K562 (cell line): Measurements from ENCODE around the gene IFNK. TPM values are rescaled to one million over a fixed set of nuclear protein-coding genes. Genes with fewer than 3 reads are reported as not detected.

Experiments
- ATAC-seq: fragments of 200-7000 bp; cut with Tn5 transposase; 3 replicates; pipeline ENCODE4 v1.9.1; 2020; ENCODE audit warnings: moderate library complexity
- BruUV-seq: library from RNA; stranded (reverse); fragments of 400-500 nt; replicated peaks from 2 replicates; lab custom pipeline; 2021; lab: Mats Ljungman, UMichigan
- CTCF ChIA-PET: fragments of 300-600 bp; formaldehyde crosslinking; extraction: SDS; loops from one replicate; lab custom pipeline; 2021; ENCODE audit warnings: low intra/inter-chr PET ratio; lab: Yijun Ruan, JAX
- POLR2A ChIA-PET: fragments of 300-600, 350-650 bp; sonication (Branson Sonifier 250); formaldehyde crosslinking; extraction: SDS; loops from one replicate; lab custom pipeline; 2021; ENCODE audit warnings: antibody characterized with exemption, inconsistent platforms; lab: Yijun Ruan, JAX
- DNase-seq, 4 experiments: peaks; one replicate each; pipeline versions ENCODE4 v3.0.0 to v3.0.0-alpha.2; 2011 to 2018; ENCODE audit warnings: low spot score in 3 of 4, mixed read lengths in 3 of 4; ENCODE audit errors: extremely low read depth in 1 of 4
- FAIRE-seq: peaks from 2 replicates; lab custom pipeline; 2011; peaks lifted over from hg19 to GRCh38; lab: Jason Lieb, UNC
- H2AFZ ChIP-seq: 2 replicates; pipeline ENCODE4 v1.6.0; 2011; ENCODE audit warnings: low read depth, low read length, control low read depth, inconsistent platforms
- H3K27ac ChIP-seq: fragments of 200-600 bp; 3 replicates; pipeline ENCODE4 v1.8.0; 2011; ENCODE audit warnings: low read depth, mild to moderate bottlenecking, control low read depth, inconsistent platforms, low read length, moderate library complexity, mixed read lengths; ENCODE audit errors: extremely low read depth
- H3K27me3 ChIP-seq, 2 experiments: fragments of 300-600 bp in 1 of 2; 2 replicates in 1 of 2; 3 replicates in 1 of 2; pipeline versions ENCODE4 v1.6.0 to v1.8.0; 2011; ENCODE audit warnings: inconsistent platforms in 2 of 2, low read length in 2 of 2, mild to moderate bottlenecking in 1 of 2, mixed read lengths in 1 of 2, moderate library complexity in 1 of 2; ENCODE audit not compliant: control insufficient read depth in 2 of 2, insufficient read depth in 2 of 2
- H3K36me3 ChIP-seq: fragments of 300-600 bp; 3 replicates; pipeline ENCODE4 v1.8.0; 2011; ENCODE audit warnings: mild to moderate bottlenecking, low read length, inconsistent platforms; ENCODE audit not compliant: control insufficient read depth, insufficient read depth
- H3K4me1 ChIP-seq, 2 experiments: fragments of 200-600 bp in 1 of 2; replicated peaks in 1 of 2; 2 replicates in 1 of 2; 3 replicates in 1 of 2; pipeline versions ENCODE4 v1.5.1 to v1.8.0; 2011; ENCODE audit warnings: inconsistent platforms in 2 of 2, low read length in 2 of 2, mild to moderate bottlenecking in 1 of 2, mixed read lengths in 1 of 2, moderate library complexity in 1 of 2; ENCODE audit not compliant: control insufficient read depth in 2 of 2, insufficient read depth in 2 of 2
- H3K4me2 ChIP-seq: 2 replicates; pipeline ENCODE4 v1.6.1; 2011; ENCODE audit warnings: low read length, control low read depth, inconsistent platforms, mixed read lengths; ENCODE audit not compliant: insufficient read depth
- H3K4me3 ChIP-seq: fragments of 200-600 bp; sonication (generic), shearing (Covaris generic); 2 replicates; pipeline ENCODE4 v1.5.1; 2016; ENCODE audit warnings: control low read depth, inconsistent platforms
- H3K79me2 ChIP-seq: fragments of 200-600 bp; 3 replicates; pipeline ENCODE4 v1.8.0; 2011; ENCODE audit warnings: low read length, inconsistent platforms; ENCODE audit not compliant: control insufficient read depth, insufficient read depth
- H3K9ac ChIP-seq, 2 experiments: 2 replicates each; pipeline versions ENCODE4 v1.6.0 to v1.6.1; 2011; ENCODE audit warnings: low read depth in 2 of 2, low read length in 2 of 2, control low read depth in 1 of 2, inconsistent platforms in 1 of 2, mild to moderate bottlenecking in 1 of 2, mixed read lengths in 1 of 2; ENCODE audit not compliant: insufficient read depth in 1 of 2
- H3K9me1 ChIP-seq: one replicate; pipeline ENCODE4 v1.6.0; 2011; ENCODE audit warnings: inconsistent platforms, mild to moderate bottlenecking, low read length, moderate library complexity; ENCODE audit not compliant: control insufficient read depth, insufficient read depth
- H3K9me3 ChIP-seq: replicated peaks from 2 replicates; pipeline ENCODE4 v1.5.1; 2011; ENCODE audit warnings: low read depth, low read length, inconsistent platforms; ENCODE audit not compliant: control insufficient read depth, insufficient read depth
- H4K20me1 ChIP-seq: replicated peaks from 2 replicates; pipeline ENCODE4 v1.6.1; 2011; ENCODE audit warnings: low read length, inconsistent platforms, mixed read lengths; ENCODE audit not compliant: control insufficient read depth, insufficient read depth
- ELF1 ChIP-seq: fragments of 200-800 bp; sonication (Bioruptor generic); IDR thresholded peaks from 2 replicates; pipeline ENCODE4 v1.6.1; 2016; ENCODE audit warnings: missing genetic modification characterization, missing compliant biosample characterization
- HCFC1 ChIP-seq: IDR thresholded peaks from 2 replicates; pipeline ENCODE4 v1.6.1; 2012; ENCODE audit warnings: low read depth, low read length, improper control_type of control experiment
- JUND ChIP-seq, 2 experiments: IDR thresholded peaks; 2 replicates in 1 of 2; 3 replicates in 1 of 2; pipeline ENCODE4 v1.6.1; 2011; ENCODE audit warnings: borderline replicate concordance in 2 of 2, low read depth in 2 of 2, low read length in 2 of 2, improper control_type of control experiment in 1 of 2, missing biosample characterization in 1 of 2, missing genetic modification characterization in 1 of 2, missing genetic modification reagents in 1 of 2
- MTA3 ChIP-seq: fragments of 450-650 bp; formaldehyde crosslinking; IDR thresholded peaks from 2 replicates; pipeline ENCODE4 v1.6.1; 2017; ENCODE audit warnings: mild to moderate bottlenecking, borderline replicate concordance
- RB1 ChIP-seq: fragments of 450-650 bp; IDR thresholded peaks from 2 replicates; pipeline ENCODE4 v1.6.1; 2017; ENCODE audit warnings: low read depth, mild to moderate bottlenecking
- RBM25 ChIP-seq: fragments of 200-400 bp; formaldehyde crosslinking; IDR thresholded peaks from 2 replicates; pipeline ENCODE4 v1.6.1; 2018; ENCODE audit warnings: low read length, low read depth, moderate library complexity; ENCODE audit not compliant: severe bottlenecking
- WGBS: fragments of 100-300 bp; shearing (Covaris generic); methylation state at CpG from one replicate; pipeline ENCODE4 v1.1.6; 2016; ENCODE audit warnings: low coverage, mixed read lengths; ENCODE audit not compliant: insufficient coverage; ENCODE audit errors: missing lambda C conversion rate; 5-methylcytosine and 5-hydroxymethylcytosine counted together
- in situ Hi-C: fragments of 300-500 bp; cut with MboI; formaldehyde crosslinking; loops from 4 replicates; pipeline ENCODE4 v1.15.0; 2018; ENCODE audit warnings: inconsistent platforms, mixed read lengths
- intact Hi-C: fragments of 100-400 bp; cut with micrococcal nuclease; formaldehyde crosslinking; loops from 2 replicates; pipeline ENCODE4 v1.14.2; 2022
- polyA plus RNA-seq, 8 experiments: library from polyadenylated mRNA; depleted of rRNA in 4 of 8; stranded (reverse) in 5 of 8; unstranded in 3 of 8; fragments of >200 nt; fragmentation: Nextera tagmentation in 2 of 8; fragmentation: Illumina TruSeq in 1 of 8; extraction: Ambion mirVana in 2 of 8; extraction: Trizol in 1 of 8; gene quantifications; 2 replicates each; pipeline versions ENCODE4 v1.2.1 to v1.2.3, GENCODE V29; 2011 to 2014; ENCODE audit warnings: inconsistent platforms in 1 of 8, missing spikeins in 1 of 8
- total RNA-seq, 7 experiments: library from RNA; depleted of rRNA in 6 of 7; stranded (reverse); fragments of >200 nt in 6 of 7; fragmentation: Illumina TruSeq in 2 of 7; extraction: Trizol in 2 of 7; gene quantifications; 2 replicates each; pipeline versions ENCODE4 v1.2.1 to v1.2.3, GENCODE V29; 2011 to 2021; ENCODE audit warnings: low replicate concordance in 1 of 7
- TF ChIP-seq, protein P1 (sequence below): fragments of 250-450 bp; sonication (Bioruptor Pico); IDR thresholded peaks from 2 replicates; pipeline ENCODE4 v1.5.0; 2021; ENCODE audit warnings: mild to moderate bottlenecking, moderate library complexity
- TF ChIP-seq, protein P2 (sequence below): fragments of 450-650 bp; conservative IDR thresholded peaks from 2 replicates; pipeline ENCODE4 v1.6.1; 2016; ENCODE audit warnings: missing genetic modification characterization, low read depth, mild to moderate bottlenecking, missing compliant biosample characterization, moderate library complexity

The IFNK gene
- total and polyA plus RNA-seq, 9 of the 15 experiments (the other 6 are each of a cell fraction or from before 2014, with no cell fraction given): 0.11 TPM; not detected in 8

- TSS peak; percentile 90 for BruUV-seq
- peak overlapping the region; percentile 72 for H3K4me2 ChIP-seq
- peak overlapping the region; percentile 50 for H3K4me3 ChIP-seq
- H3K27me3 ChIP-seq: no peaks in the 10 kb centered on the region
- H3K9me3 ChIP-seq: no peaks in the 10 kb centered on the region
- no peaks in the 10 kb centered on the region; a peak in 1 of 5 replicates for H3K4me1 ChIP-seq
- H4K20me1 ChIP-seq: no peaks in the 10 kb centered on the region
- H2AFZ ChIP-seq: peak overlapping the region; percentile 88
- peak overlapping the region; percentile 65 to 71; a peak in 3 of 4 replicates for H3K9ac ChIP-seq
- DNase-seq (peak; percentile 56 to 92 (median 67)), FAIRE-seq (peak; percentile 88), ATAC-seq (peak; percentile 87)
- 2% methylated on average over 7 of the region's 35 CpGs for WGBS
- in situ Hi-C loops (no loop called here), intact Hi-C loops (no loop called here)
- ChIA-PET CTCF (no interaction called here), POLR2A (no interaction called here)
- no peaks in the 10 kb centered on the region for H3K36me3 ChIP-seq
- peak overlapping the region; percentile 79 for H3K27ac ChIP-seq
- no peaks in the 10 kb centered on the region for H3K79me2 ChIP-seq
- no peaks in the 10 kb centered on the region for H3K9me1 ChIP-seq
- TF ChIP-seq MTA3 (peak; percentile 98), HCFC1 (peak; percentile 54; the same call in 1 of the 2 replicates), RB1 (no peak), ELF1 (tag) (peak; percentile 61; the same call in 1 of the 2 replicates), JUND (IDR thresholded peaks at IDR 0.05; ENCODE audit: borderline replicate concordance, low read depth, low read length) (peak; percentile 67), JUND (tag; IDR thresholded peaks at IDR 0.05; ENCODE audit: borderline replicate concordance, low read depth, low read length) (peak; percentile 24; the same call in 1 of the 3 replicates), RBM25 (no peak)
- TF ChIP-seq, protein P1, sequence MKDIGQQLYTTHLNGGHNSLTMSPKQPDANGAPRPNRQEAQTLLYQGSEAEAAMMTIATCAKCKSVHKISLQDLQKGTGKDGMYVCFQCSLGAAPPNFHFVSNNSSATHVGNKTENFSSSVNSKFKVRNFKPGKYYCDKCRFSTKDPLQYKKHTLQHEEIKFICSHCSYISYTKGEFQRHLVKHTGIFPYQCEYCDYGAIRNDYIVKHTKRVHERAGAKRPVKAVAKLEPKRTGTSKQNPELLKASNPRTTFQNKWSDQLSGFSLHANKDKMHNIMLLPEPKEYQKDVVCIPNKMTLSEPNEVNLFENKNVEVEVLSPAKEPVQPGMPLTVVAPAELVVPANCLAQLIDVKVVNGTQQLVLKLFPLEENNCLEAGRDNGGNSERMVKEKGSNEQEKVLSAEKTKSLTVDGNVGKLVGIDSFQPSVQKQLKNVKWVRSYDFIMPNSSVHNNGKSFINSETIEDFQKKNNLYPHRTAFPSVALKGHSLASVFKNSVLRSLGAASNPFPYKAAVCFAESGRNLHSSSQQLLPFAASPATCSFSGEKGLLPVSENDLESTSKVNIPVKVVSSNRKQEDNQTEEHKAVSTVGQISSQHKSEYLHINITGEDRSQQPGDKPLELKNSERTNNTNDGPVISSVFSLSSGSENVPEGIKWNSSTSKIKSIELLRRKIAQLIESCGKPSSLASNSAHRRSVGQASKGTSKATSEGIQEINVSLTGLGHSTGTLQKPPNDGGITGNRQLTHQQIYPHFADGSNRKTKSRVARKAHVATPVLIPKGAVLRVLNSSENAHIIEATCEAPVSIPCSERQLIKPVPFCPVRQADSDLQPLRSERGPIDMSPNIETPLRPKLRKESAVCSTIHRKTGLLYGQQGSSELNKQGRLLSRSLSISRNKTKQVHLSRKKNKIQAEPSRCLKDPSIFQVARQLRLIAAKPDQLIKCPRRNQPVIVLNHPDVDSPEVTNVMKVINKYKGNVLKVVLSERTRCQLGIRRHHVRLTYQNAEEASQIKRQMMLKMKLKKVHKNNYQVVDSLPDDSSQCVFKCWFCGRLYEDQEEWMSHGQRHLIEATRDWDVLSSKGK (CRISPR knock-in tag): no peak
- TF ChIP-seq, protein P2, sequence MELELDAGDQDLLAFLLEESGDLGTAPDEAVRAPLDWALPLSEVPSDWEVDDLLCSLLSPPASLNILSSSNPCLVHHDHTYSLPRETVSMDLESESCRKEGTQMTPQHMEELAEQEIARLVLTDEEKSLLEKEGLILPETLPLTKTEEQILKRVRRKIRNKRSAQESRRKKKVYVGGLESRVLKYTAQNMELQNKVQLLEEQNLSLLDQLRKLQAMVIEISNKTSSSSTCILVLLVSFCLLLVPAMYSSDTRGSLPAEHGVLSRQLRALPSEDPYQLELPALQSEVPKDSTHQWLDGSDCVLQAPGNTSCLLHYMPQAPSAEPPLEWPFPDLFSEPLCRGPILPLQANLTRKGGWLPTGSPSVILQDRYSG (tag): no peak
Observed at GRCh38 chr9:27573634-27574590, 49.8 kb downstream of the IFNK start.
